ENCODE measurements around the gene SNRPD1.
"Not testable (repeated sequence)": the region's sequence is repeated elsewhere in the genome, so short reads cannot be mapped to it uniquely, and the experiment has no call there.

Gene SNRPD1

DNA sequence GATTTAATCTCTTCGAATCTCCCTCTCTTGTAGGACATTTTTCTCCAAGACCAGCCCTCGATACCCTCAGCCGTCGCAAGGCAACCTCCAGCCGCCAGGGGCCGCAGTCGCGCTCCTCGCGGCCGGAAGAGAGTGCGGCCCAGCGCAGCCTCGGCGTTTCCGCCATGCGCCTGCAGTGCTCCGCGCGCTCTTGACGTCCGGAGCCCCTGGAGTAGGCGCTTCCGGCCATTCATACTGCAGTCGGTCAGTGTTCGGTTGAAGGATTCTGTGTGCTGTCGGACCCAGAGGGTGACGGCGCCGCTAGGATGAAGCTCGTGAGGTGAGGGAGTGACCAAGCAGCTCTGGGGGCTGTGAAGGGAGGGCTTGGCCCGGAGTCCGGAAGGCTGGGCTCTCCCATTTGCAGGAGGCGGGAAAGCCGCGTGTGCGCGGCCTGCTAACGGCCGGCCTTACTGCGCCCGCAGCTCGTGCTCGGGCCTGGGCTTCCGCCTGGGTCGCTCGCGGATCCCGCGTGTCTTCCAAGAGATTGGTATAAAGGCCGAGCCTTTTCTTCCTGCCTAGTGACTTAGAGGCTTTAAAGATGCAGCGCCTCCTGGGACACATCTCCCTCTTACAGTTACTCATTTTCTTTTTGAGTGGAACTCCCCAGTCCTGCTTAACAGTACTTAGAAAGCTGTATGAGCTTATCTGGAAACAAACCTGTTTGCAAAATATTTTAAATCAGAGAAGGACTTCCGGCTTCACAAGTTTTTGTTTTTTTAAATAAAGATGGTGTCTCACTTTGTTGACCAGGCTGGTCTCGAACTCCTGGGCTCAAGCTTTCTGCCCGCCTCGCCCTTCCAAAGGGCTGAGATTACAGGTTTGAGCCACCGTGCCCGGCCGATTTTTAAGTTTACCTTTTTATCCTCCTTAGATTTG lies at the start of gene SNRPD1:
TSS of gene SNRPD1 (plus strand) at position 190 of the 915 bp plus-strand sequence. CDS start at position 306, 116 bp downstream.
- peak; percentile 73 to 76 for DNase-seq

DNA sequence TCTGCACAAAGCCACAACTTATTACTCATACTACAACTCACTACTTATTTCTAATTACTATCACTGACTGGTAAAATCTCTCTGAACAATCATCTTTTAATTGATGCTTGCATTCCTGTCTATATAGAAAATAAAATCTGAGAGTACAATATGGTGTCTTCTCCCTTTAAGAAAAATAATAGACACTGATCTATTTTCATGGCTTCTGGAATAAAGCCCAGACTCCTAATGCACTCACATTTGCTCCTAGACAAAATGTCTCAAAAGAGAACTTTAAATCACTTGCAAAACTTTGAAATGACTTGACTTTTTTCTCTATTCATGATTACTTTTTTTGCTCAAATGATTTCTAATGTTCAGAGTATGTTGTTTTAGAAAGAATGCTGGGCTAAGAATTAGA lies 40.3 kb upstream of the SNRPD1 start:
- no peak for DNase-seq

DNA sequence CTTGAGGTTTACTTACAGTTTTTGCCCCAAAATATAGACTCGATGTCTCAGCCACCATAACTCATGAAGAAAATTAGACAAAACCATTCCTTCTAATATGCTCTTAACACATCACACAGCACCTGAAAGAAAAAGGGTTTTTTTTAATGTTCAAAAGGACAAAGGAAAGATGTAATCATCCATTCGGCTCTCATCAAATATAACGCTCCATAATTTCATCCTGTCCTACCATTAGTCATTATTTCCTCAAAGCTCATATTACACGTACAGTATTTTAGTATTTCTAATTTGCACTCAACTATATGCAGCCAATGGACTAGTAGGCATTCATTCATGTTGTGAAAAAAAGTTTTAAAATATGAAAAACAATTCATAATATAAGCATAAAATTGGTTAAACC lies 36.5 kb upstream of the SNRPD1 start:
- DNase-seq = no peak

DNA sequence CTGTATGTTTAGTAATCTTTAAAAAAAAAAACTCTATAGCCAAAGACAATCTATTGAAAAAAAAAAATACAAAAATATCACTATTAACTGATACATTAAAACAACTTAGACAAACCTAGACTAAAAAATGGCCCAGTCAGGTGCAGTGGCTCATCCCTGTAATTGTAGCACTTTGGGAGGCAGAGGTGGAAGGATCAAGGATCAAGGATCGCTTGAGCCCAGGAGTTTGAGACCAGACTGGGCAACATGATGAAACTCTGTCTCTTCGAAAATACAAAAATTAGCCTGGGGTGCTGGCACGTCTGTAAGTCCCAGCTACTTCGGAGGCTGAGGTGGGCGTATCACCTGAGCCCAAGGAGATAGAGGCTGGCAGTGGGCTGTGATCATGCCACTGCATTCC lies 27.7 kb upstream of the SNRPD1 start:
- DNase-seq = no peak

DNA sequence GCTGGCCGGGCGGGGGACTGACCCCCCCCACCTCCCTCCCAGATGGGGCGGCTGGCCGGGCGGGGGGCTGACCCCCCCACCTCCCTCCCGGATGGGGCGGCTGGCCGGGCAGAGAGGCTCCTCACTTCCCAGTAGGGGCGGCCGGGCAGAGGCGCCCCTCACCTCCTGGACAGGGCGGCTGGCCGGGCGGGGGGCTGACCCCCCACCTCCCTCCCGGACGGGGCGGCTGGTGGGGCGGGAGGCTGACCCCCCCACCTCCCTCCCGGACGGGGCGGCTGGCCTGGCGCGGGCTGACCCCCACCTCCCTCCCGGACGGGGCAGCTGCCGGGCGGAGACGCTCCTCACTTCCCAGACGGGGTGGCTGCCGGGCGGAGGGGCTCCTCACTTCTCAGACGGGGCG lies 19.8 kb upstream of the SNRPD1 start:
- DNase-seq = not testable (repeated sequence)

DNA sequence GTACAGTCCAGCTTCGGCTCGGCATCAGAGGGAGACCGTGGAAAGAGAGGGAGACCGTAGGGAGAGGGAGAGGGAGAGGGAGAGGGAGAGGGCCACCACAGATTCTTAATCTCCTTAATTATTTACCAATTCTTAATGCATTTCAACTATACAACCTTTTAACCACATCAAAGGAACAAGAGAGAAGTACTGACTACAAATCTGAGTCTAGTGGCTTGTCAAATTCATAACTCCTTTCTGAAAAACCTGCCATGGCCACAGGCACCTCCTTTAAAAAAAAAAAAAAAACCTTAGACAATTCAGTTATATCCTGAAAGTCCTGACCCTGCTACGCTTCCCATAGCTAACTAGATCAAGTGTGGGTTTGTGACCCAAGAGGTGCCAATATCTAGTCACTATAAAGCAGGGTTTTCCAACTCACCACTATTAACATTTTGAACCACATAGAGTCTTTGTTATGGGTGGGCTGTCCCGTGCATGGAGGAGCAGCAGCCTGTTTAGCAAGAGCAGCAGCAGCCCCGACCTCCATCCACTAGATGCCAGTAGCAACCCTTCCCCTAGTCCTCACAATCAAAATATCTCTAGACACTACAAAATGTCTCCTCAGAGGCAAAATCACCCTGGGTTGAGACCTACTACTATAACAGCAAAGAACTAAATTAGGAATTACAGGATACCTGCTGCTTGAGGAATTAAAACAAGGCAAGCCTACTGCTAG lies 18.4 kb upstream of the SNRPD1 start:
- no peak for DNase-seq

DNA sequence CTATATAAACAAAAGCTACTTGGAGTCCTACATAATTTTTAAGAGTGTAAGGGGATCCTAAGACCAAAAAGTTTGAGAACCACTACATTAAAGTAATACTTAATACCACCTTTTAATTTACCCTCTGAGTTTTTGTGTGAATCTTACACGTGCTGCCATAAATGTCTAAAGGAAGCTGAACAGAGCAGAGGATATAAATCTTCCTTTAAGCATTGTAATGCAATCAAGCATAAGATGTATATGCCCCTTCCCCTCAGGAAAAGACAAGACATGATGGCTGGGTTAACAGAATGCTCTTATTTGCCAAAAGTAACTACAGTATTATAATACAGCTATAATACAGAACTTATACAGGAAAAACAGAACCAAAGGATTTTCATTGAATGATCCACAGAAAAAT lies 14.5 kb upstream of the SNRPD1 start:
- no peak for DNase-seq

DNA sequence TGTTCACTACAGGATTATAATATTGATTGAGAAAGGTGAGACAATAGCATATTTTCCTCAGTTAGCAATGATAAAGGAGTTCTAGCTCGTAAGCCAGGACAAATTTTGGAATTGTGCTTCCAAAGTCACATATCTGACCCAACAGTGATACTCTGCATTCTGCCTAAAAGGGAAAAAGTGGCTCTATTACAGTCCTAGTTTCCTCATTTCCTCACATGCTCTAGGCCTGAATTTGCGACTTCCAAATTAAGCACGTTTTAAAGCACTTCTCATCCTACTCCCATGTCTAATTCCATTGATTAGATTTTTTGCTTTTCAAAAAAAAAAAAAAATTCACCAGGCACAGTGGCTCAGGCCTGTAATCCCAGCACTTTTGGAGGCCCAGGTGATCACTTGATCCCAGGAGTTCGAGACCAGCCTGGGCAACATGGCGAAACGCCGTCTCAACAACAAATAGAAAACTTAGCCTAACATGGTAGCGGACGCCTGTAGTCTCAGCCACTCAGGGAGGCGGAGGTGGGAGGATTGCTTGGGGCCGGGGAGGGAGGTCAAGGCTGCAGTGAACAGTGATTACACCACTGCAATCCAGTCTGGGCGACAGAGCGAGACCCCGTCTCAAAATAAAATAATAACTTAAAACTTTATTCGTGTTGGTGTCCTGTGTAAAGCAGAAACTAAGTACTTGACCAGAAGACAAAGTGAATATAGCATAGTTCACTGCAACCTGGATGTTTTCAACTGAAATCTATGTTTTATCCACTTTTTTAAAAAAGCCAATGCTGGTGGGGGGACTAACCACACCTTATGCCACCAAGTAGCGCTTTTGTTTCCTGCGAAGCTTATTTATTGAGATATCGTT lies 13.2 kb upstream of the SNRPD1 start:
- no peak for DNase-seq

DNA sequence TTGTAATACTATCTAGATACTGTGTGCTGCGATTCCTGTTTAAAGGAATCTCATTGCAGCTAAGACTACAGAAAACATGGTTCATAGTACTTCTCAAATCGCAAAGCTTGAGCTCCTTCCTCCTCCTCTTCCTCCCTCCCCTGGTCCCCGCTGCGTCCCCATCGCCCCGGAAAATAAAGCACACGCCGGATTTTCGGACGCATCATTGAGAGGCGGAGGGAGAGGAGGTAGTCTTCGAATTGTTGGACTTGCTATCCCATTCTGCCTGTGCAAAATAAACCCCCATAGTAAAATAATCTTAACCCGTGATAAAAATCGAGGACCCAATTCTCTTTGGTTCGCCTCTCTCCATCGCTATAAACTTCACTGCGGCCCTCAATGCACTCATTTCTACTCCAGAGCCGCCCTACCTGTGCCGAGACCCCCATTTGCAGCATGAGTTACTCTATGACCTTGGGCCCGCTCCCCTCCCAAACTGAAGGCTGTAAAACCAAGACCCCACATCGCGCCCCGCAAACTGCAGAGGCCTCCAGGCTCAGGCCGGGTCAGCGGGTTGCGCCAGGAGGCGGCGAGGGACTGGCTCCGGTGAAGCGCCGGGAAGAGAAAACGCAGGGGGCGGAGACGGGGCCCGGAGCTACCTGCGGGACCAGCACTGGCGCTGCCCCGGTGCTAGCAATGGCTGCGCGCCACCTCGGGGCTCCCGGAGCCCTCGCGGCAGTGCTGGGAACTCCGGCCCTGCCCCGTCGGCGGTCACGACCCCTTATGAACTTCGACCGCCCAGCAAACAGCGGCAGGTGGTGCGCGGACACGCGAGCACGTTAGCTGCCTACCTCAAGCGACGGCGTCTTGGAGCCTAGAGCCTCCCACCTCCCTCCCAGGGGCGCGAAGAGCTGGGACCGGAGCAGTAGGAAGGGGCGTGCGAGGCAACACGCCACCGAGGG lies 12.3 kb upstream of the SNRPD1 start:
- no peak for DNase-seq

DNA sequence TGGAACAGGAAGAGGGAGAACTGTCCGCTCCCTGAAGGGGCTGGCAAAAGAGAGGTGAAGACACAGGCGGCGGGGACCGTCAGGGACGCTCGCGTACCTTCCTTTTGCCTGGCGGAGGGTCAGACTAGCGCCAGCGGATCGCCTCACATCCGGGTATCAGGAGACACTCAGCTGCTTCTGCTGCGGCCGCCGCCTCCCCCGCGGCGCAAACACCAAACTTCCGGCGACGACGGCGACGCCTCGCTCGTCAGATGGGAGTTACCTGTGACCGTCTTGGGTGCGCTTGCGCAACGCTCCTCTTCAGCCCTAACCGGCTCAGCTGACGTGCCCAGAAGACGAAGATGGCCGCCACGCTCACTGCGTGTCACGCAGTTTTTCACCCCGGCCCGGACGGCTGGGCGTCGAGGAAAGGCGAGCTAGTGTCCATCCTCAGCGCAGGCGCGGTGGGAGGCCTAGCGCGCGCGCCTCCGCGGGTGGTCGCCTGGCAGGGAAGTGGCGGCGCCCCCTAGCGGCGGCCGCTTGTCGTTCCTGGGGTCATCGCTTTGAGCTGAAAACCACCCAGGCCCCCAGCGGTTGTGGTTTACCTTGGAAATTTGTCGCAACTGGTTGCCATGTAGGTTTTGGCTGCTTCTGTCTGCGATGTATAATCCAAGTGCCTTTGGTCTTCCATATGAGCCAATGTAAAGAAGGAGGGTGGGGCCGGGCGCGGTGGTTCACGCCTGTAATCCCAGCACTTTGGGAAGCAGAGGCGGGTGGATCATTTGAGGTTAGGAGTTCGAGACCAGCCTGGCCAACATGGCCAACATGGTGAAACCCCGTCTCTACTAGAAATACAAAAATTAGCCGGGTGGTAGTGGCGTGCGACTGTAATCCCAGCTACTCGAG lies 11.3 kb upstream of the SNRPD1 start, which contains the start of gene ESCO1:
TSS of gene ESCO1 (minus strand) at position 179 of the 885 bp plus-strand sequence. CDS start 25,861 bp downstream, outside the sequence.
- DNase-seq = peak; percentile 79 to 97

DNA sequence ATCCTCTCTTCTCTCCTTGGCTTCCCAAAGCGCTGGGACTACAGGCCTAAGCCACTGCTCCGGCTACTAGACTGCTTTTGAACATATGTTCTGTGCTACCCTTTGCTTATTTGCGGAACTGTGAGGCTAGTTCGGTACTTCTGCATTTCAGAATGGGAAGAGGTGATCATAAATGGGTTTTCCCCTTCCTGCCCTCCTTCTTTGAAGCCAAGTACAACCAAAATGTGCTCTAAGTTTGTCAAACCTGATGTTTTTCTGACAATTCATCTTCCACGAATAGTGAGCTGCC lies 9.9 kb upstream of the SNRPD1 start:
- peak in 1 of 2 donors; percentile 67 for DNase-seq

DNA sequence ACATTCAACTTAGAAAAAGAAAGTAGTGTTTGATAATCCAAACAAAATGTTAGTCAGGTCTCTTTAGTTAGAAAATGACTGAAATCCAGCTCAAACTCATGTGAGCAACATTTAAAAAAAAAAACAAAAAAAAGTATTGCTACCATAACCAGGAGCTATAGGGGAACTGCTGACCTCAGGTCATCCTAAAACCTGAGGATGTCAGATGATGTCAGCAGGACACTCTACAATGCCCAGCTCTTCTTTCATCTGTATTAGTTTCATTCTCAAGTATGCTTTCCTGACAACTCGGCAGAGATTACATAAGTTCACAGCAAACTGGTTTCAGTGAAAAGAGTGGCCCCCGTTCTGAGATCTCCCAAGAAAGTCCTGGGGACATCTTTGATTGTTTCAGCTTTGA lies 7.4 kb upstream of the SNRPD1 start:
- DNase-seq = no peak

DNA sequence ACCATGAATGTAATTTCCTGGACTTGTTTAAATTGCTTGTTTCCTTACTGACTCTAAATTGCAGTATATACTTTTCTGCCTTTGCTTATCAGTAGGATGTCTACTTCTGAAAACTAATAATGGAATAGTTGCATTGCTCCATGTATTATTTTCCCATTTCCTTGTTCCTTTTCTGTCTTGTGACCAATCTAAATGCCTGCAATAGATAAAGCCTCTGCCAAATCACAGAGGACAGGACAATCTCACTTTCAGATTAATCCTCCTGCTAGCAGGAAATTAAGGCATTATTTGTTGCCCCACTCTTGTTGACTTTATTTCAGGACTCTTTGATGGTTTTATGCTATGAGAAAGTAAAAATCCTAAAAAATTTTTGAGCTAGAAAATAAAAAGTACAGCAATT lies 6.9 kb upstream of the SNRPD1 start:
- no peak for DNase-seq

DNA sequence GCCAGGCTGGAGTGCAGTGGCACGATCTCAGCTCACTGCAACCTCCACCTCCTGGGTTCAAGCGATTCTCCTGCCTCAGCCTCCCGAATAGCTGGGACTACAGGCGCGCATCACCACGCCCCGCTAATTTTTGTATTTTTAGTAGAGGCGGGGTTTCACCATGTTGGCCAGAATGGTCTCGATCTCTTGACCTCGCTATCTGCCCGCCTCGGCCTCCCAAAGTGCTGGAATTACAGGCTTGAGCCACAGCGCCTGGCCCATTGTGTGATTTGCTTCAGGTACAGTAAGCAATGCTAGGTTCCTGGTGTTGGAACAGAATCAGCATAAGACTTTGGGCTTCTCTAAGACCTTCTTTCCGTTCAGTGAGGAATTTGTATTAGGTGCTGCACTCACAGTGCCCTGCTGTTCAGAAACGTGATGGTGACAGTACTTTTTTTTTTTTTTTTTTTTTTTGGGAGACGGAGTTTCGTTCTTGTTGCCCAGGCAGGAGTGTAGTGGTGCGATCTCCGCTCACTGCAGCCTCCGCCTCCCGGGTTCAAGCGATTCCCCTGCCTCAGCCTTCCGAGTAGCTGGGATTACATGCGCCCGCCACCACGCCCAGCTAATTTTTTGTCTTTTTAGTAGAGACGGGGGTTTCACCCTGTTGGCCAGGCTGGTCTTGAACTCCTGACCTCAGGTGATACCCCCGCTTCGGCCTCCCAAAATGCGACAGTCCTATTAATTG lies 551 bp upstream of the SNRPD1 start:
- not testable (repeated sequence) for DNase-seq

DNA sequence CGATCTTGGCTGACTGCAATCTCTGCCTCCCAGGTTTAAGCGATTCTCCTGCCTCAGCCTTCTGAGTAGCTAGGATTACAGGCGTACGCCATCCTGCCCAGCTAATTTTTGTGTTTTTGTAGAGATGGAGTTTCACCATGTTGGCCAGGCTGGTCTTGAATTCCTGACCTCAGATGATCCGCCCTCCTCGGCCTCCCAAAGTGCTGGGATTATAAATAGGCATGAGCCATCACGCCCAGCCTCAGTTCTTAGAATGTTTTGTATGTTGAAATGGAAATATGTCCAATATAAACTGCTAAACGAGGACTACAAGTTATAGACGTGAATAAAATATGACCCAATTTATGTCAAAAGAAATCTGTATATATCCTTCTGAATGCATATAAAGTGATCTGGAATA lies 9.5 kb downstream of the SNRPD1 start:
- DNase-seq = not testable (repeated sequence)

DNA sequence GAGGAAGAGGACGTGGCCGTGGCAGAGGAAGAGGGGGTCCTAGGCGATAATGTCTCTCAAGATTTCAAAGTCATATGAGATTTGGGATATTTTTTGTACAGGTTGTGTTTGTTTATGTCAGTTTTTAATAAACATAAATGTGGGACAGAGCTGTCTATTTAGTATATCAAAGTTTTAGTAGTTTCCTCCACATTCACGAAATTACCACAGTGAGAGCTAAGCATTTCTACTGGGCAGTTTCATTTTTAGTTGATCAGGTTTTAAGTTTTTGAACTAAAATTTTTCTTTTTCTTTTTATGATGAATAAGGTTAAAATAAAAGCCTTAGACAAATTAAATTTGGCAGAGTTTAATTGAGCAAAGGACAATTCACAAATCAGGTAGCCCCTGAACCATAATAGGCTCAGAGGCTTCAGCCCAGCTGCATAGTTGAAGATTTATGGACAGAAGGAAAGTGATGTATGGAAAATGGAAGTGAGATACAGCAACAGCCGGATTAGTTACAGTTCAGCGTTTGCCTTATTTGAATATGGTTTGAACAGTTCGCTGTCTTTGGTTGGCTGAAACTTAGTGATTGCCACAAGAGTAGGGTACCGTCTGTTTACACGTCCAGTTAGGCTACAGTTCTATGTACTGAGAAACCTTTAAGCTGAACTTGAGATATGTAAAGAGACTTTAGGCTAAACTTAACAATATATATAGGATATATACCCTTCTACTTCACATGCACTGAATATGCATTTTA lies 17.1 kb downstream of the SNRPD1 start:
- DNase-seq = no peak

DNA sequence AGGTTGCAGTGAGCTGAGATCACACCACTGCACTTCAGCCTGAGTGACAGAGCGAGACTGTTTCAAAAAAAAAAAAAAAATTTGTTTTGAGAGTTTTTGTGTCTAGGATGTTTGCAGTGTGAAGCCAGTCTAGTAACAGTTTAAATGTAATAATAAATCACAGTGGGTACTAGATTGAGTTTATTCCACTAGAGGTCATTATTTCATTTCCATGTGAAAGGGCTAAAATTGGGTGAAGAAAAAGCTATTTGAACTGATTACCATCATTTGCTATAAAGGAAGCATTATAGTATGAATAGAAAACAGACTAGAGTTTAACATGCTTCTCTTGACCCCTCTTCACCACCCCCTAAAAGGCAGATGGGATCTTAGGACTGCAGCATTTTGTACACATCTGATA lies 20.3 kb downstream of the SNRPD1 start:
- no peak for DNase-seq

DNA sequence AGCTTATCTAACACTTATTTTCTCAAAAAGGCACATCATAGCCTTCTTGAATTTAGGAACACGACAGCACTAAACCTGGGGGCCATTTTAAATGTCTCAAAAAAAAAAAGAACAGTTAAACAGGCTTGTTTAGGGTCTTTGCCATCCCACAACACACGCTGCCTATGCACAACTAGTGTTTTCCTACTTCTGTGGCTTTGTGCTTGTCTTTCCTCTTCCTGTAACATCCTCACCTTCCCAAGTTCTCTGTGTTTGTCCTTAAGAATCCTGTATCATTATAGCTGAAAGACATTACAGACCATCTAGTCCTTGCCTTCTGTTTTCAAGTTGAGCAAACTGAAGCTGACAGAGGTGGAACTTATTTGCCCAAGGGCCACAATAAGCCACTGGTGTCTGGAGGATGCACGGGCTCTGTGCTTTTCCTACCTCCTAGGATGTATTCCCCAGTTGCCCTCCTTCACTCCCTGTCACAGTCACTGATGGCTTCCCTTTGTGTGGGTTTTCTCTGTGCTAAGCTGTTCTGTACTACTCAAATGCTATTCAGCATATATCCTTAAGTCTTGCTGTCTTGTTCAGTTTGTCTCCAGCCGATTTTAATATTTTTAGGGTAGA lies 22.6 kb downstream of the SNRPD1 start:
- DNase-seq = no peak

DNA sequence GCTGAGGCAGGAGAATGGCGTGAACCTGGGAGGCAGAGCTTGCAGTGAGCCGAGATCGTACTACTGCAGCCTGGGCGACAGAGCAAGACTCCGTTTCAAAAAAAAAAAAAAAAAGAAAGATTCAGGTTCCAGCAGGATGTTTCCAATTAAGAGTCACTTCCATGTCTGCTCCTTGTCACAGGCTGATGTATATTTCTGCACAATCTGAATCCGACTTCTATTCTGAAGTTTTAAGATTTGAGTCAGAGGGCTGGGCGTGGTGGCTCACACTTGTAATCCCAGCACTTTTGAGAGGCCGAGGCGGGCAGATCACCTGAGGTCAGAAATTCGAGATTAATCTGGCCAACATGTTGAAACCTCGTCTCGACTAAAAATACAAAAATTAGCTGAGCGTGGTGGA lies 24.7 kb downstream of the SNRPD1 start:
- no peak for DNase-seq
